ENCODE measurements around the gene BBS12.

The BBS12 gene

DNA sequence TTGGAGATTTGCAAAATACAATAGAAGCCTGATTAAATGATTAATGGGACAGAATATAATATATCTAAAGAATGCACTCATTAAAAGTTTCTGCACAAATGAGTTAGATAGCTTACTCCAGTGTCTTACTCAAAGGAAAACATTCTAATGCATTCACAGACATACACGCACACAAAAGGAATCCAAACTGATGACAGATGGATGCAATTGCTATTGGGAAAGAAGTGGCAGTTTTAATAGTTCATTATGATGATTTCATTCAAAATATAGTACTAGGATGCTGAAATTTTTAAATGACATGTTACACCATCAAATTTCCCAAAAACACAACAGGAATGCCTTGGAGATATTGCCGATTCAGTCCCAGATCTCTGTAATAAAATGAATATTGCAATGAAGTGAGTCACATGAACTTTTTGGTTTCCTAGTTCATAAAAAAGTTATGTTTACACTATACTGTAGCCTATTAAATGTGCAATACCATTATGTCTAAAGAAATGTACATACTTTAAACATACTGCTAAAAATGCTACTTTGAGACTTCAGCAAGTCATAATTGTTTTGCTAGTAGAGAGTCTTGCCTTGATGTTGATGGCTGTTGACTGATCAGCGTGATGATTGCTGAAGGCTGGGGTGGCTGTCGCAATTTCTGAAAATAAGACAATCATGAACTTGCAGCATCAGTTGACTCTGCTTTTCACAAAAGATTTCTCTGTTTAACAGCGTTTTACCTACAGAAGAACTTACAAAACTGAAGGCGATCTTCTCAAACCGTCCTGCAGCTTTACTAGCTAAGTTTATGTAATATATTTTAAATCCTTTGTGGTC is 45.6 kb downstream of the BBS12 start:
- H3K4me2 ChIP-seq (ENCODE audit: low read depth, low read length, poor library complexity, severe bottlenecking): no peak overlapping the region
- H3K27me3 ChIP-seq (ENCODE audit: insufficient read depth, low read length, poor library complexity, severe bottlenecking): no peaks in the 10 kb centered on the region
- H4K20me1 ChIP-seq (ENCODE audit: insufficient read depth, low read length, poor library complexity, severe bottlenecking): no peaks in the 10 kb centered on the region
- no peak overlapping the region for H2AFZ ChIP-seq (ENCODE audit: low read length)
- H3K4me3 ChIP-seq (ENCODE audit: low read length, poor library complexity, severe bottlenecking): no peak overlapping the region
- no peaks in the 10 kb centered on the region for H3K79me2 ChIP-seq (ENCODE audit: insufficient read depth, low read length)
- H3K9me2 ChIP-seq (replicated peaks; ENCODE audit: low read depth, low read length): no peaks in the 10 kb centered on the region
- no peak for TF ChIP-seq EZH2phosphoT487 (IDR thresholded peaks at IDR 0.05; ENCODE audit: borderline replicate concordance)
- TF ChIP-seq, protein P1, sequence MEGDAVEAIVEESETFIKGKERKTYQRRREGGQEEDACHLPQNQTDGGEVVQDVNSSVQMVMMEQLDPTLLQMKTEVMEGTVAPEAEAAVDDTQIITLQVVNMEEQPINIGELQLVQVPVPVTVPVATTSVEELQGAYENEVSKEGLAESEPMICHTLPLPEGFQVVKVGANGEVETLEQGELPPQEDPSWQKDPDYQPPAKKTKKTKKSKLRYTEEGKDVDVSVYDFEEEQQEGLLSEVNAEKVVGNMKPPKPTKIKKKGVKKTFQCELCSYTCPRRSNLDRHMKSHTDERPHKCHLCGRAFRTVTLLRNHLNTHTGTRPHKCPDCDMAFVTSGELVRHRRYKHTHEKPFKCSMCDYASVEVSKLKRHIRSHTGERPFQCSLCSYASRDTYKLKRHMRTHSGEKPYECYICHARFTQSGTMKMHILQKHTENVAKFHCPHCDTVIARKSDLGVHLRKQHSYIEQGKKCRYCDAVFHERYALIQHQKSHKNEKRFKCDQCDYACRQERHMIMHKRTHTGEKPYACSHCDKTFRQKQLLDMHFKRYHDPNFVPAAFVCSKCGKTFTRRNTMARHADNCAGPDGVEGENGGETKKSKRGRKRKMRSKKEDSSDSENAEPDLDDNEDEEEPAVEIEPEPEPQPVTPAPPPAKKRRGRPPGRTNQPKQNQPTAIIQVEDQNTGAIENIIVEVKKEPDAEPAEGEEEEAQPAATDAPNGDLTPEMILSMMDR (conservative IDR thresholded peaks at IDR 0.05; ENCODE audit: low read length): no peak
- no peaks in the 10 kb centered on the region for H3F3A ChIP-seq (ENCODE audit: low read depth)
- no peaks in the 10 kb centered on the region for H3K9me3 ChIP-seq (ENCODE audit: insufficient read depth, low read depth, low read length)
- H3K4me1 ChIP-seq (ENCODE audit: insufficient read depth, low read length, poor library complexity, severe bottlenecking): no peaks in the 10 kb centered on the region
- H3K9ac ChIP-seq (ENCODE audit: low read depth, low read length, poor library complexity, severe bottlenecking): no peak overlapping the region
- H3K36me3 ChIP-seq (ENCODE audit: insufficient read depth, low read length): no peaks in the 10 kb centered on the region

DNA sequence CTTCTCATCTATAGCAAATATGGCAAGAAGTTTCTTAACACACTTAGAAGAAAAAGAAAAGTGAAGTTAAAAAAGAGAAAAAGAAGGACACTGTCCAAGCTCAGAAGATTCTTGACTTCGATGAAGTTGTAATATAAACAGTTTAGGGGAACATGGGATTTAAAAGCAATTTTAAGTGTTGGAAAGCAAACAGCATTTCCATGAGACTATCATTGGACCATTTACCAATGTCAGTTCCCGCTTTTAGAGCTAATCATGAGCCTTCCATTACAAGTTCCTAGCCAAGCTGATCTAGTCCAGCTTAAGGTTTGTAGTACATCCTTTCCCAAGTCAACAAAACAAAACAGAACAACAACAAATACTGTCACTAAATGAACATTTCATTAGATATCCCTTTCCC is 49.0 kb downstream of the BBS12 start:
- Histone ChIP-seq H3K36me3 (ENCODE audit: insufficient read depth, low read length) (no peaks in the 10 kb centered on the region), H3K9ac (ENCODE audit: low read depth, low read length, poor library complexity, severe bottlenecking) (no peak overlapping the region), H3K9me2 (replicated peaks; ENCODE audit: low read depth, low read length) (no peaks in the 10 kb centered on the region), H2AFZ (ENCODE audit: low read length) (no peak overlapping the region), H3K9me3 (ENCODE audit: insufficient read depth, low read depth, low read length) (no peaks in the 10 kb centered on the region), H3K4me3 (ENCODE audit: low read length, poor library complexity, severe bottlenecking) (no peak overlapping the region), H3K4me2 (ENCODE audit: low read depth, low read length, poor library complexity, severe bottlenecking) (no peak overlapping the region), H3F3A (ENCODE audit: low read depth) (no peaks in the 10 kb centered on the region), H3K27me3 (ENCODE audit: insufficient read depth, low read length, poor library complexity, severe bottlenecking) (no peaks in the 10 kb centered on the region), H4K20me1 (ENCODE audit: insufficient read depth, low read length, poor library complexity, severe bottlenecking) (no peaks in the 10 kb centered on the region), H3K4me1 (ENCODE audit: insufficient read depth, low read length, poor library complexity, severe bottlenecking) (no peaks in the 10 kb centered on the region), H3K79me2 (ENCODE audit: insufficient read depth, low read length) (no peaks in the 10 kb centered on the region)
- TF ChIP-seq, protein P1 (conservative IDR thresholded peaks at IDR 0.05; ENCODE audit: low read length): no peak
- no peak for TF ChIP-seq EZH2phosphoT487 (IDR thresholded peaks at IDR 0.05; ENCODE audit: borderline replicate concordance)

DNA sequence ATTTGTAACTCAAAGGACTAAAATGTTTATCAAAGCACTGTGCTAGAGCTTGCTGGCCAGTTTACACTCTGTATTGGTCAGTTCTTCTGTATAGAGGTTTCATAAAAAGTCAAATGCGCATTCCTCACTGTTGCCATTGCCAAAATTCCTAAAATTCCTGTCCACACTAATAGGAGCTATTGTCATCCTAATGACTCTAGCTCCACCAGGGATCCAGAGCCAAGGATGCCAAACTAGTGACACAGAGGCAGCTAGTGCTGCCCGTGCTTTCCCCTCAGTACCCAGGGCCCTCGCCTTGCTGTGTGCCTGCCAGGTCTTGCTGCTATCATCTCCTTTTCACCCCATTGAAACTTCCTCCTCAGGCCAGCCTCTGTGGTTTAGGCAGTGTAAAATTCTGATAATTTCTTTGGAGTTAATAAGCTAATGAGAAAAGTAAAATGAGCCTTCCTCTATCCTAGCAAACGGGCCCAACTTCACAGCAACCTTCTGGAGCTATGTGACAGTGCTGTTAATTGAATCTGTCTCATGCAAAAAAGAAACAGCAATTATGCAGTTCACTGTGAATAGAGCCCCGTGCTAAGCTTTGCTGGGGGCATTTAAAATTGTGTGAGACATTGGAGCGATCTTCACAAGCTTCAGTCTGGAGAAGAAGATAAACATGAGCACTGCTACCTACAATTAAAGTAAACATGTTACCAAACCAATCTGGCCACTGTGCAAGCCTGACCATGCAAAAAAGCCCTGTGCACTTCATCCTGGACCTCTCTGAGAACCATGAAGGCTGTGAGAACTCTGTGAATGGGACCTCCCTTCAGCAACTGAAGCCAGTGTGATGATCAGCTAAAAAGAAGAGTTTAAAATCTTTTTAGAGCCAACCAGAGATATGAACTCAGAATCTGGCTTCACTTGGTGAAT is 51.1 kb downstream of the BBS12 start:
- Histone ChIP-seq H3K4me1 (ENCODE audit: insufficient read depth, low read length, poor library complexity, severe bottlenecking) (no peaks in the 10 kb centered on the region), H3K79me2 (ENCODE audit: insufficient read depth, low read length) (no peaks in the 10 kb centered on the region), H3K4me2 (ENCODE audit: low read depth, low read length, poor library complexity, severe bottlenecking) (no peak overlapping the region), H3K9me3 (ENCODE audit: insufficient read depth, low read depth, low read length) (no peaks in the 10 kb centered on the region), H4K20me1 (ENCODE audit: insufficient read depth, low read length, poor library complexity, severe bottlenecking) (no peaks in the 10 kb centered on the region), H3K4me3 (ENCODE audit: low read length, poor library complexity, severe bottlenecking) (no peak overlapping the region), H3K36me3 (ENCODE audit: insufficient read depth, low read length) (no peaks in the 10 kb centered on the region), H3F3A (ENCODE audit: low read depth) (no peaks in the 10 kb centered on the region), H2AFZ (ENCODE audit: low read length) (no peak overlapping the region), H3K9me2 (replicated peaks; ENCODE audit: low read depth, low read length) (no peaks in the 10 kb centered on the region), H3K9ac (ENCODE audit: low read depth, low read length, poor library complexity, severe bottlenecking) (no peak overlapping the region), H3K27me3 (ENCODE audit: insufficient read depth, low read length, poor library complexity, severe bottlenecking) (no peaks in the 10 kb centered on the region)
- TF ChIP-seq EZH2phosphoT487 (IDR thresholded peaks at IDR 0.05; ENCODE audit: borderline replicate concordance): no peak
- TF ChIP-seq, protein P1 (conservative IDR thresholded peaks at IDR 0.05; ENCODE audit: low read length): no peak
